Ovary (tissue), 3 donors: ENCODE measurements around the gene AK1.
A peak's percentile ranks its signal among the peaks of the same experiment; 100 is the strongest.

ENCODE experiments used
- CTCF ChIP-seq, 3 donors: fragments of 450-650 bp in 2 of 3; fragments of 200-600 bp in 1 of 3; IDR thresholded peaks; one replicate each; pipeline versions ENCODE4 v1.5.1 to v1.8.0; 2016 to 2022; ENCODE audit warnings: antibody characterized with exemption in 3 of 3, mild to moderate bottlenecking in 1 of 3
- POLR2A ChIP-seq: fragments of 450-650 bp; IDR thresholded peaks from one replicate; pipeline ENCODE4 v1.6.1; 2017; ENCODE audit warnings: antibody characterized with exemption, mild to moderate bottlenecking, moderate library complexity
- donor health status: DM: no; HTN: no; CAD: no.

- TF ChIP-seq CTCF (IDR thresholded peaks at IDR 0.05) (no peak), POLR2A (peak; percentile 22)
Measured at GRCh38 chr9:127897193-127897692, 19.8 kb upstream of the AK1 start.
